Measurements from ENCODE around the gene CATSPER4. TPM values are rescaled to one million over a fixed set of nuclear protein-coding genes. Genes with fewer than 3 reads are reported as not detected.

CATSPER4 gene
- total RNA-seq, 1 experiment from 2014 or later, result not detected

DNA sequence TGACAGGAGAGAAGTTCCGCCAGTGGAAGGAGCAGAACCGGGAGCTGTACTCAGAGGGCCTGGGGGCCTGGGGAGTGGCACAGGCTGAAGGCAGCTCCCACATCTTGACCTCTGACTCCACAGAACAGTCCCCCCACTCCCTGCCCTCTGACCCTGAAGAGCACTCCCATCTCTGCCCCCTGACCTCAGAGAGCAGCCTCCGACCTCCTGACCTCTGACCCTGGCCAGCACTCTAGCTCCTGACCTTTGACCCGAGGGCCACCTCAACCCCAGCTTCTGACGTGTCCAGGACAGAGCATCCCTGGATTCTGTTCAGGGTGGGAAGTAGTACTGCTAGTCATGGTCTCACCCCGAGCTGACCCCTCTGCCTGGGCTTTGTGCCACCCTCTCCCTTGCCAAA lies 1.1 kb upstream of the CATSPER4 start:
- no peak overlapping the region for H3K27ac Mint-ChIP-seq
- H4K20me1 ChIP-seq (ENCODE audit: control insufficient read depth, insufficient read depth, insufficient read length), result no peaks in the 10 kb centered on the region
- H2BK20ac ChIP-seq (ENCODE audit: low read depth, low read length, poor library complexity, severe bottlenecking), result no peak overlapping the region
- no peak overlapping the region for H3K4me3 Mint-ChIP-seq
- H3K18ac ChIP-seq (ENCODE audit: insufficient read length, low read depth, low read length), result no peak overlapping the region
- H3K27me3 ChIP-seq (ENCODE audit: insufficient read depth, low read length), result no peaks in the 10 kb centered on the region
- no peaks in the 10 kb centered on the region for H3K79me2 ChIP-seq (ENCODE audit: insufficient read depth, low read length)
- peaks cover 5 to 30% (median 11%) of the 10 kb centered on the region in 3 experiments; a peak in 5 of 7 replicates for H3K36me3 Mint-ChIP-seq (ENCODE audit: insufficient read depth in 1 of 3, low read depth in 3 of 3)
- H2AFZ ChIP-seq (ENCODE audit: low read length), result no peak overlapping the region
- H2AK5ac ChIP-seq (ENCODE audit: insufficient read length, low read length), result no peak overlapping the region
- H2BK15ac ChIP-seq (ENCODE audit: low read depth, low read length), result no peak overlapping the region
- H3K23me2 ChIP-seq (ENCODE audit: insufficient read length, low read depth, low read length, poor library complexity, severe bottlenecking), result no peaks in the 10 kb centered on the region
- no peak overlapping the region for H3K56ac ChIP-seq (ENCODE audit: insufficient read length, low read depth, low read length)
- TF ChIP-seq CTCF (conservative IDR thresholded peaks at IDR 0.05), result no peak
- H2BK12ac ChIP-seq (ENCODE audit: insufficient read length, low read depth, low read length), result no peak overlapping the region
- no peak overlapping the region for H4K8ac ChIP-seq (replicated peaks; ENCODE audit: insufficient read length, low read depth, low read length)
- no peak for DNase-seq
- H3K9me3 Mint-ChIP-seq, result no peaks in the 10 kb centered on the region
- H3K4me1 Mint-ChIP-seq, result peaks cover 13 to 19% of the 10 kb centered on the region in 2 experiments
- H3T11ph ChIP-seq (ENCODE audit: low read length), result no peak overlapping the region
- H2BK5ac ChIP-seq (ENCODE audit: insufficient read length, low read length), result no peak overlapping the region
- H4K5ac ChIP-seq (ENCODE audit: insufficient read length, low read depth, low read length), result no peak overlapping the region
- no peaks in the 10 kb centered on the region for H3K9me3 ChIP-seq (ENCODE audit: control insufficient read depth, low read depth, low read length)
- no peak overlapping the region for H3K4ac ChIP-seq (ENCODE audit: low read depth, low read length)
- H4K91ac ChIP-seq (ENCODE audit: insufficient read length, low read depth, low read length), result no peak overlapping the region
- H2BK120ac ChIP-seq (ENCODE audit: low read depth, low read length, poor library complexity, severe bottlenecking), result no peak overlapping the region
- no peak overlapping the region for H3K4me2 ChIP-seq (ENCODE audit: insufficient read depth, insufficient read length, low read length)
- H3K9ac ChIP-seq (ENCODE audit: extremely low read depth, insufficient read length, low read length), result no peak overlapping the region
- H3K4me1 ChIP-seq (ENCODE audit: insufficient read depth, low read length), result no peaks in the 10 kb centered on the region
- no peaks in the 10 kb centered on the region for H3K79me1 ChIP-seq (ENCODE audit: insufficient read depth, low read depth, low read length, poor library complexity, severe bottlenecking)
- H3K27me3 Mint-ChIP-seq (ENCODE audit: low read depth), result peaks cover 2% of the 10 kb centered on the region; the same call in 1 of the 2 replicates
- no peak overlapping the region for H3K14ac ChIP-seq (ENCODE audit: insufficient read depth, low read length)
- no peak overlapping the region for H3K23ac ChIP-seq (ENCODE audit: insufficient read length, low read depth, low read length)
- no peak overlapping the region for H3K27ac ChIP-seq (ENCODE audit: insufficient read length, low read depth, low read length)
- no CpG with 5 or more reads among the region's 6 CpGs for WGBS (ENCODE audit: extremely low coverage, insufficient read length, low lambda C conversion rate)
